Endothelial cell (in vitro differentiated cells): ENCODE data around the gene DPEP1. TPM values are rescaled to one million over a fixed set of nuclear protein-coding genes. Genes with fewer than 3 reads are reported as not detected.
A peak's percentile ranks its signal among the peaks of the same experiment; 100 is the strongest.

ENCODE experiments used
- DNase-seq: peaks from one replicate; pipeline ENCODE4 v3.0.0; 2021; ENCODE audit warnings: low spot score
- H3K27ac Mint-ChIP-seq: one replicate; pipeline ENCODE4 v1.8.0; 2021; ENCODE audit warnings: mixed read lengths, inconsistent platforms; ENCODE audit not compliant: unreplicated experiment
- H3K27me3 Mint-ChIP-seq: one replicate; pipeline ENCODE4 v1.8.0; 2021; ENCODE audit warnings: mild to moderate bottlenecking, moderate library complexity, mixed read lengths, inconsistent platforms; ENCODE audit not compliant: unreplicated experiment
- H3K36me3 Mint-ChIP-seq: one replicate; pipeline ENCODE4 v1.8.0; 2021; ENCODE audit warnings: mild to moderate bottlenecking, low read depth, mixed read lengths, inconsistent platforms; ENCODE audit not compliant: unreplicated experiment
- H3K4me1 Mint-ChIP-seq: one replicate; pipeline ENCODE4 v1.8.0; 2021; ENCODE audit warnings: mild to moderate bottlenecking, mixed read lengths, inconsistent platforms; ENCODE audit not compliant: unreplicated experiment
- H3K4me3 Mint-ChIP-seq: one replicate; pipeline ENCODE4 v1.8.0; 2021; ENCODE audit warnings: mild to moderate bottlenecking, mixed read lengths, inconsistent platforms; ENCODE audit not compliant: unreplicated experiment
- H3K9me3 Mint-ChIP-seq: one replicate; pipeline ENCODE4 v1.8.0; 2021; ENCODE audit warnings: mixed read lengths, inconsistent platforms; ENCODE audit not compliant: unreplicated experiment
- total RNA-seq: library from RNA; stranded (reverse); fragmentation: NEBNext Ultra II Directional; extraction: Animal tissue kit (Norgen Biotek cat#: 25700); gene quantifications from one replicate; pipeline ENCODE4 v1.2.1, GENCODE V29; 2021; ENCODE audit not compliant: unreplicated experiment
- TF ChIP-seq, protein P1 (sequence below): fragments of 200-600 bp; sonication (generic); IDR thresholded peaks from one replicate; pipeline ENCODE4 v1.5.0; 2021; ENCODE audit warnings: antibody characterized with exemption; ENCODE audit not compliant: unreplicated experiment

DPEP1 gene
- total RNA-seq, 1 donor from 2014 or later, result 118 TPM

DNA sequence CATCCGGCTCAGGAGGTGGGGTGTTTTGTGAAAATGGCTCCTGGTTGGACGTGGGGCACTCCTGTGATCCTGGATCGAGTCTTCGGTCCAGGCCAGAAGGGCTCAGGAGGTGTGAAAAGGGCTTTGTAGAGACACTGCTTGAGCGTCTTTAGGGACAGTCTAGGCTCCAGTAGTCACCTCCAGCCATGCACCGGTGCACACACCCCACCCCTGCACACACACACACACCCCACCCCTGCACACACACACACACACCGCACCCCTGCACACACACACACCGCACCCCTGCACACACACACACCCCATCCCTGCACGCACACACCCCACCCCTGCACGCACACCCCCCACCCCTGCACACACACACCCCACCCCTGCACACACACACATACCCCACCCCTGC lies 25.0 kb downstream of the DPEP1 start:
- TF ChIP-seq, protein P1, sequence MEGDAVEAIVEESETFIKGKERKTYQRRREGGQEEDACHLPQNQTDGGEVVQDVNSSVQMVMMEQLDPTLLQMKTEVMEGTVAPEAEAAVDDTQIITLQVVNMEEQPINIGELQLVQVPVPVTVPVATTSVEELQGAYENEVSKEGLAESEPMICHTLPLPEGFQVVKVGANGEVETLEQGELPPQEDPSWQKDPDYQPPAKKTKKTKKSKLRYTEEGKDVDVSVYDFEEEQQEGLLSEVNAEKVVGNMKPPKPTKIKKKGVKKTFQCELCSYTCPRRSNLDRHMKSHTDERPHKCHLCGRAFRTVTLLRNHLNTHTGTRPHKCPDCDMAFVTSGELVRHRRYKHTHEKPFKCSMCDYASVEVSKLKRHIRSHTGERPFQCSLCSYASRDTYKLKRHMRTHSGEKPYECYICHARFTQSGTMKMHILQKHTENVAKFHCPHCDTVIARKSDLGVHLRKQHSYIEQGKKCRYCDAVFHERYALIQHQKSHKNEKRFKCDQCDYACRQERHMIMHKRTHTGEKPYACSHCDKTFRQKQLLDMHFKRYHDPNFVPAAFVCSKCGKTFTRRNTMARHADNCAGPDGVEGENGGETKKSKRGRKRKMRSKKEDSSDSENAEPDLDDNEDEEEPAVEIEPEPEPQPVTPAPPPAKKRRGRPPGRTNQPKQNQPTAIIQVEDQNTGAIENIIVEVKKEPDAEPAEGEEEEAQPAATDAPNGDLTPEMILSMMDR, result no peak
- DNase-seq, result no peak
- peaks cover 9% of the 10 kb centered on the region for H3K27me3 Mint-ChIP-seq
- H3K36me3 Mint-ChIP-seq, result peaks cover under 1% of the 10 kb centered on the region
- H3K9me3 Mint-ChIP-seq, result no peaks in the 10 kb centered on the region
- no peak overlapping the region for H3K27ac Mint-ChIP-seq
- H3K4me1 Mint-ChIP-seq, result peaks cover 16% of the 10 kb centered on the region
- H3K4me3 Mint-ChIP-seq, result no peak overlapping the region

DNA sequence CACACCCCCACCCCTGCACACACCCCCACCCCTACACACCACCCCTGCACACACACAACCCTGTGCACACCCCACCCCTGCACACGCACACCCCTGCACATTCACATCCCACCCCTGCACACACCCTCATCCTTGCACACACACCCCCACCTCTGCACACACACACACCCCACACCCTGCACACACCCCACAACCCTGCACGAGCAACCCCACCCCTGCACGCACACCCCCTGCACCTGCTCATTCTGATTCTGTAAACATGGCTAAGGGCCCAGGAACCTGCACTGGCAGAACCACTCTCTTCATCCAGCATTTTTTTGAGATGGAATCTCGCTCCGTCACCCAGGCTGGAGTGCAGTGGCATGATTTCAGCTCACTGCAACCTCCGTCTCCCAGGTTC lies 25.9 kb downstream of the DPEP1 start:
- peak overlapping the region; percentile 56 for H3K4me3 Mint-ChIP-seq

DNA sequence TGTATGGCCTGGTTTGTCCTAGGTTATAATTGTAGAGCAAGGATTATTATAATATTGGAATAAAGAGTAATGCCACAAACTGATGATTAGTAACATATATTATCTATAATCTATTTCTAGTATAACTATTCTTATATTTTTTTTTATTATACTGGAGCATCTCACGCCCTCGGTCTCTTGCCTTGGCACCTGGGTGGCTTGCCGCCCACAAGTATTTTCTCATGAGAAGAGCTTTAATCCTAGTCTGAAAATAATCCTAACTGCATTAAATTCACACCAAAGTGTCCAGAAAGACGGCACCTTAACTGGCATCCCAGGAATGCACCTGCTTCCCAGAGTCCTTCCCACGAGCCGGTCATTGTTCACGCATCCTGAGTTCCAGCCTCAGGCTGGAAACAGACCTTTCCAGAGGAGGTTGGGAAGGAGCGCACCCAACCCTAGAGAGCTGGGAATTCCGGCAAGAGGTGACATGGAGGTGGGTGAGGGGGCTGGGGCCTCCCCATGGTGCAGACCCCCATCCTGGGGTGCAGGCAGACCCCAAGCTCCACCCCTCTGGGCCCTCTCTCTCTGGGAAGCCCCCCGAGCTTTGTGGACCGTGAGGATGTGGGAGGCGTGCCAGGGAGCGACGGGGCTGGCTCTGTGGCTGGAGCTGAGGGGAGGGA lies 28.1 kb downstream of the DPEP1 start:
- peaks cover 19% of the 10 kb centered on the region for H3K36me3 Mint-ChIP-seq
- no peaks in the 10 kb centered on the region for H3K9me3 Mint-ChIP-seq
- H3K4me3 Mint-ChIP-seq, result no peak overlapping the region
- H3K27ac Mint-ChIP-seq, result no peak overlapping the region
- TF ChIP-seq, protein P1, result no peak
- DNase-seq, result no peak
- H3K27me3 Mint-ChIP-seq, result peaks cover 15% of the 10 kb centered on the region
- peaks cover 20% of the 10 kb centered on the region for H3K4me1 Mint-ChIP-seq

More for the DNA sequence above, 25.9 kb downstream of the DPEP1 start:
- TF ChIP-seq, protein P1, result no peak
- Mint-ChIP-seq H3K36me3 (peaks cover 7% of the 10 kb centered on the region), H3K9me3 (no peaks in the 10 kb centered on the region), H3K27me3 (peaks cover 10% of the 10 kb centered on the region), H3K27ac (no peak overlapping the region), H3K4me1 (peaks cover 16% of the 10 kb centered on the region)
- DNase-seq, result no peak

DNA sequence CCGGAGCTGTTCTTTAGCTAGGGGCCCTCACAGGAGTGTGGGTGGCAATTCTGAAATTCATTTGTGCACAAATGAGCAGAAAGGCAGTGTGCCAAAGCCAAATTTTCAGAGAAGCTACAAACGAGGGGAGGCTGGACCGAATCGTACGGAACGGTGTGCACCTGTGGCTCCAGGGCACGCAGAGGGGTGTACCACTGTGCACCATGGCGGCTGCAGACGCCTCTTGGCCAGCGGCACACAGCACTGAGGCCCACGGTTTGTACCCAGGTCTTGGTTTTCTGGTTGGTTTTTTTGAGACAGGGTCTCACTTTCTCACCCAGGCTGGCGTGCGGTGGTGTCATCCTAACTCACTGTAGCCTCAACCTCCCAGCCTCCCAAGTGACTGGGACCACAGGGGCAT lies 29.1 kb downstream of the DPEP1 start:
- H3K4me1 Mint-ChIP-seq, result peaks cover 20% of the 10 kb centered on the region
- H3K27ac Mint-ChIP-seq, result no peak overlapping the region
- H3K9me3 Mint-ChIP-seq, result no peaks in the 10 kb centered on the region
- peaks cover 15% of the 10 kb centered on the region for H3K27me3 Mint-ChIP-seq
- DNase-seq, result no peak
- H3K4me3 Mint-ChIP-seq, result no peak overlapping the region
- peaks cover 19% of the 10 kb centered on the region for H3K36me3 Mint-ChIP-seq
- TF ChIP-seq, protein P1, result no peak

DNA sequence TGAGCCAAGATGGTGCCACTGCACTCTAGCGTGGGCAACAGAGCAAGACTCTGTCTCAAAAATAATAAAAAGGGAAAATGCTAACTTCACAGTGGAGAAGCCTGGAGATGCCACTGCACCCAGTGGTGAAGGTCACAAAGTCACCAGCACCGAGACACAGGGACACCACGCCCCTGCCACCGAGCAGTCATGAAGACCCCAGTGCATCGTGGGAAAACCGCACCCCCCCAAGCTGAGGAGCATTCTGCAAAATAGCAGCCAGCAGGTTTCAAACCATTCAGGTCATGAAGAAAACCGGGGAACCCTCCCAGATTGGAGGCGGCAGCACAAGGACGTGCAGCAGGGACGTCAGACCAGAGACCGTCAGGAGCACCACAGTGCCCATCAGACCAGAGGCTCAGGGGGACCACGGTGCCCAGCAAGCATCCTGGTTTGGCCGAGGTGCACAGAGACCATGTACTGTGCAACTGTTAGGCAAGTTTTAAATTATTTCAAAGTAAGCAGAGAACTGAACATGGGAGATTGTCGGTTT lies 30.4 kb downstream of the DPEP1 start:
- Mint-ChIP-seq H3K27me3 (peaks cover 13% of the 10 kb centered on the region), H3K9me3 (no peaks in the 10 kb centered on the region), H3K36me3 (peaks cover 23% of the 10 kb centered on the region), H3K4me1 (peaks cover 20% of the 10 kb centered on the region), H3K27ac (peak overlapping the region; percentile 9), H3K4me3 (no peak overlapping the region)
- no peak for DNase-seq
- TF ChIP-seq, protein P1, result no peak
